Sigmoid colon (tissue), 4 donors: ENCODE measurements around the gene ABHD16A.

Experiments
- EP300 ChIP-seq, 4 donors: sonication (generic); formaldehyde crosslinking; IDR thresholded peaks; one replicate each; pipeline ENCODE4 v1.6.1; 2017; ENCODE audit warnings: antibody characterized with exemption in 4 of 4
- POLR2AphosphoS5 ChIP-seq, 4 donors: sonication (generic); formaldehyde crosslinking; IDR thresholded peaks; one replicate each; pipeline ENCODE4 v1.6.1; 2017; ENCODE audit warnings: antibody characterized with exemption in 4 of 4
- TF ChIP-seq, protein P1 (sequence below), 4 experiments: fragments of 450-650 bp in 3 of 4; fragments of 200-600 bp in 1 of 4; IDR thresholded peaks; one replicate each; pipeline ENCODE4 v1.5.1; 2016 to 2019; ENCODE audit warnings: antibody characterized with exemption in 4 of 4, mild to moderate bottlenecking in 3 of 4, moderate library complexity in 2 of 4

DNA sequence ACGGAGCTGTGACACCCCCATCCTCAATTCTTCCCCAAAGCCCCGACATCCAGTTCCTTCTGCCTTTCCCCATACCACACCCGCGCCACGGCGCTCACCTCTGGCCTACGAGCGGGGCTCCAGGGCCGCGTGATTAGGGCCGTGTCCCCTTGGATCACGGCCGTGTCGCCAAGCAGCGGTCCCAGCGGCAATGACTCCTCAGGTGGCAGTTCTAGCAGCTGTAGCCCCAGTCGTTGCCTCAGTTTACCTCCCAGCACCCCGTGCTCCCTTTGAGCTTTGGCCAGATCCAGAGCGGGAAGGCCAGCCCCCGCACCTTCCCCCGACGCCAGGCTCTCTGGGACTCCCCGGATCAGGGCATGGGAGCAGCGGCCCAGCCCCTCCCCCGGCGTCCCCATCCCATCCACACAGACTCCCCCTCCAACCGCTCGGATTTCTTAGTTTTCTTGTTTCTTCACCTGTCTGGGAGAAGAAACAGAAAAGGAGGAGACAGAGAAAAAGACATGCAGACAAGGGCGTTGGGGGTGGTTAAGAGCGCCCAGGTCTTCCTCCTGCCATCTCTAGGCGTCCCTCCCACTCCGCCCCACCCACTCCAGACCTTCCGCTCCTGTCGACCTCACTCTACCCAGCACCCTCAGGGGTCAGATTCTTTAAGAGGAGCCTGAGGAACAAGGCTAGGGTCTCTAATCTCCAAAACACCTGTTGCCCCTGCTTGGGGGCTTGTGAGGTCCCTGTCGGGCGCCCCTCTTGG lies 25.8 kb upstream of the ABHD16A start, which contains the start of gene DDAH2:
- TF ChIP-seq, protein P1, sequence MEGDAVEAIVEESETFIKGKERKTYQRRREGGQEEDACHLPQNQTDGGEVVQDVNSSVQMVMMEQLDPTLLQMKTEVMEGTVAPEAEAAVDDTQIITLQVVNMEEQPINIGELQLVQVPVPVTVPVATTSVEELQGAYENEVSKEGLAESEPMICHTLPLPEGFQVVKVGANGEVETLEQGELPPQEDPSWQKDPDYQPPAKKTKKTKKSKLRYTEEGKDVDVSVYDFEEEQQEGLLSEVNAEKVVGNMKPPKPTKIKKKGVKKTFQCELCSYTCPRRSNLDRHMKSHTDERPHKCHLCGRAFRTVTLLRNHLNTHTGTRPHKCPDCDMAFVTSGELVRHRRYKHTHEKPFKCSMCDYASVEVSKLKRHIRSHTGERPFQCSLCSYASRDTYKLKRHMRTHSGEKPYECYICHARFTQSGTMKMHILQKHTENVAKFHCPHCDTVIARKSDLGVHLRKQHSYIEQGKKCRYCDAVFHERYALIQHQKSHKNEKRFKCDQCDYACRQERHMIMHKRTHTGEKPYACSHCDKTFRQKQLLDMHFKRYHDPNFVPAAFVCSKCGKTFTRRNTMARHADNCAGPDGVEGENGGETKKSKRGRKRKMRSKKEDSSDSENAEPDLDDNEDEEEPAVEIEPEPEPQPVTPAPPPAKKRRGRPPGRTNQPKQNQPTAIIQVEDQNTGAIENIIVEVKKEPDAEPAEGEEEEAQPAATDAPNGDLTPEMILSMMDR (IDR thresholded peaks at IDR 0.05): peak in 2 of 4 experiments; percentile 41 to 57
- TF ChIP-seq POLR2AphosphoS5 (IDR thresholded peaks at IDR 0.05): no peak
- TF ChIP-seq EP300 (IDR thresholded peaks at IDR 0.05): no peak
